Stimulated activated CD4-positive, alpha-beta T cell treated with anti-CD3 and anti-CD28 coated beads, Interleukin-12 subunit alpha, Interleukin-12 subunit beta, amount 100 ng/mL, for 4 hours (primary cell): ENCODE measurements around the gene SMIM41.

Experiments
- DNase-seq: peaks from one replicate; pipeline ENCODE4 v3.0.0-alpha.2; 2020

The SMIM41 gene

GRCh38 chr12:52066346-52067080 is 13.0 kb upstream of the SMIM41 start:
- no peak for DNase-seq

GRCh38 chr12:52067081-52067374 is 12.5 kb upstream of the SMIM41 start:
- DNase-seq = no peak

- DNase-seq = peak; percentile 79
Observed at GRCh38 chr12:52069327-52070184, 9.9 kb upstream of the SMIM41 start, which contains the start of gene ATG101. Gene ATG101, plus strand, starts transcription at chr12:52069978. Its CDS starts 3,673 bp downstream, at chr12:52073651.

GRCh38 chr12:52070185-52070925 is 9.1 kb upstream of the SMIM41 start:
- no peak for DNase-seq

GRCh38 chr12:52073531-52074381 is 5.7 kb upstream of the SMIM41 start:
- DNase-seq = no peak

- no peak for DNase-seq
Observed at GRCh38 chr12:52074971-52075724, 4.4 kb upstream of the SMIM41 start.

GRCh38 chr12:52076811-52077210 is 2.7 kb upstream of the SMIM41 start:
- no peak for DNase-seq

- DNase-seq = no peak
Observed at GRCh38 chr12:52078276-52078675, 1.2 kb upstream of the SMIM41 start.

- no peak for DNase-seq
Observed at GRCh38 chr12:52080403-52081251, 1.1 kb downstream of the SMIM41 start.

GRCh38 chr12:52081263-52081733 is 1.8 kb downstream of the SMIM41 start:
- DNase-seq = no peak

GRCh38 chr12:52082026-52082668 is 2.6 kb downstream of the SMIM41 start:
- DNase-seq = no peak

- DNase-seq = no peak
Observed at GRCh38 chr12:52082669-52082987, 3.1 kb downstream of the SMIM41 start.

GRCh38 chr12:52082988-52083637 is 3.6 kb downstream of the SMIM41 start:
- DNase-seq = peak; percentile 66

GRCh38 chr12:52083638-52083996 is 4.1 kb downstream of the SMIM41 start:
- no peak for DNase-seq

GRCh38 chr12:52084491-52085231 is 5.2 kb downstream of the SMIM41 start:
- DNase-seq = no peak

- no peak for DNase-seq
Observed at GRCh38 chr12:52085682-52086180, 6.2 kb downstream of the SMIM41 start.

GRCh38 chr12:52086366-52086765 is 6.9 kb downstream of the SMIM41 start:
- no peak for DNase-seq

- DNase-seq = no peak
Observed at GRCh38 chr12:52086944-52087835, 7.7 kb downstream of the SMIM41 start.
